Tibial nerve (tissue), 4 donors: ENCODE measurements around the gene DMD. TPM values are rescaled to one million over a fixed set of nuclear protein-coding genes. Genes with fewer than 3 reads are reported as not detected.

Experiments
- DNase-seq, 2 donors: peaks; one replicate each; pipeline ENCODE4 v3.0.0-alpha.2; 2019; ENCODE audit warnings: low spot score in 2 of 2
- H3K27ac ChIP-seq, 4 donors: fragments of 200-600 bp; sonication (generic) in 3 of 4; one replicate each; pipeline ENCODE4 v1.5.1; 2017 to 2019; ENCODE audit warnings: mild to moderate bottlenecking in 1 of 4
- H3K27me3 ChIP-seq, 2 donors: fragments of 200-600 bp; sonication (generic) in 1 of 2; one replicate each; pipeline versions ENCODE4 v1.5.1 to v1.6.0; 2017 to 2019
- H3K36me3 ChIP-seq, 3 donors: fragments of 200-600 bp; sonication (generic); one replicate each; pipeline ENCODE4 v1.5.1; 2018 to 2019
- H3K4me1 ChIP-seq, 4 donors: fragments of 200-600 bp; sonication (generic) in 3 of 4; one replicate each; pipeline ENCODE4 v1.5.1; 2017 to 2019
- H3K4me3 ChIP-seq, 4 donors: fragments of 200-600 bp; sonication (generic) in 3 of 4; one replicate each; pipeline ENCODE4 v1.5.1; 2017 to 2019; ENCODE audit warnings: mild to moderate bottlenecking in 1 of 4, moderate library complexity in 1 of 4
- H3K9me3 ChIP-seq, 4 donors: fragments of 200-600 bp; sonication (generic) in 3 of 4; one replicate each; pipeline ENCODE4 v1.5.1; 2017 to 2019
- EP300 ChIP-seq, 2 donors: sonication (generic); formaldehyde crosslinking; IDR thresholded peaks; one replicate each; pipeline ENCODE4 v1.6.1; 2017; ENCODE audit warnings: antibody characterized with exemption in 2 of 2, mild to moderate bottlenecking in 1 of 2
- POLR2A ChIP-seq, 2 donors: fragments of 450-650 bp; IDR thresholded peaks; one replicate each; pipeline ENCODE4 v1.6.1; 2017; ENCODE audit warnings: antibody characterized with exemption in 2 of 2, mild to moderate bottlenecking in 2 of 2, moderate library complexity in 2 of 2
- WGBS, 2 donors: methylation state at CpG; one replicate each; pipeline ENCODE4 v1.1.5; 2018; 5-methylcytosine and 5-hydroxymethylcytosine counted together
- total RNA-seq, 4 donors: library from RNA; depleted of rRNA; stranded (reverse); fragments of >200 nt; gene quantifications; one replicate each; pipeline ENCODE4 v1.1.0, GENCODE V29; 2016
- TF ChIP-seq, protein P1 (sequence below), 5 experiments: fragments of 200-600 bp in 3 of 5; fragments of 450-650 bp in 2 of 5; sonication (generic) in 3 of 5; IDR thresholded peaks; one replicate each; pipeline ENCODE4 v1.5.1; 2016 to 2019; ENCODE audit warnings: antibody characterized with exemption in 5 of 5, mild to moderate bottlenecking in 3 of 5, moderate library complexity in 2 of 5

DMD gene
- total RNA-seq, 4 donors from 2014 or later = 156 to 345 (median 245) TPM

DNA sequence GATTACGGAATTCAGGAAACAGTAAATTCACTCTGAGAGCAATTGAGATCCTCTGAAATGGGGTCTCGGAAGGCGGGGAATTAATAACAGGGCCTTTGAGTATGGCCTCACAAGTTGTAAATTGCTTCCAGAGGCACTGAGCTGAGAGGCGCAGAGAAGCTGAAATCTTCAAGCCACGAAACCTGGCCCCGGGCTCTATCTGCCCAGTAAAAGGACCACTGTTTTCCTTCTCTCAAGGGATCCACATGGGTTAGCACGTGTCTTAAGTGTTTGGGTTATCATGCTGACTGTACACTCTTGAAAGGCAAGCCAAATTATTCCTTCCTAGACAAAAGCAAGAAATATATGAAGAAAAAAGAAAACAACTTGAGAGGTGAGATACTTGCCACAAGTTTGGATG lies 1126.6 kb downstream of the DMD start:
- TF ChIP-seq EP300 (IDR thresholded peaks at IDR 0.05) = no peak
- no peak for TF ChIP-seq POLR2A (IDR thresholded peaks at IDR 0.05)
- TF ChIP-seq, protein P1, sequence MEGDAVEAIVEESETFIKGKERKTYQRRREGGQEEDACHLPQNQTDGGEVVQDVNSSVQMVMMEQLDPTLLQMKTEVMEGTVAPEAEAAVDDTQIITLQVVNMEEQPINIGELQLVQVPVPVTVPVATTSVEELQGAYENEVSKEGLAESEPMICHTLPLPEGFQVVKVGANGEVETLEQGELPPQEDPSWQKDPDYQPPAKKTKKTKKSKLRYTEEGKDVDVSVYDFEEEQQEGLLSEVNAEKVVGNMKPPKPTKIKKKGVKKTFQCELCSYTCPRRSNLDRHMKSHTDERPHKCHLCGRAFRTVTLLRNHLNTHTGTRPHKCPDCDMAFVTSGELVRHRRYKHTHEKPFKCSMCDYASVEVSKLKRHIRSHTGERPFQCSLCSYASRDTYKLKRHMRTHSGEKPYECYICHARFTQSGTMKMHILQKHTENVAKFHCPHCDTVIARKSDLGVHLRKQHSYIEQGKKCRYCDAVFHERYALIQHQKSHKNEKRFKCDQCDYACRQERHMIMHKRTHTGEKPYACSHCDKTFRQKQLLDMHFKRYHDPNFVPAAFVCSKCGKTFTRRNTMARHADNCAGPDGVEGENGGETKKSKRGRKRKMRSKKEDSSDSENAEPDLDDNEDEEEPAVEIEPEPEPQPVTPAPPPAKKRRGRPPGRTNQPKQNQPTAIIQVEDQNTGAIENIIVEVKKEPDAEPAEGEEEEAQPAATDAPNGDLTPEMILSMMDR (IDR thresholded peaks at IDR 0.05) = no peak
- no peaks in the 10 kb centered on the region for H3K4me1 ChIP-seq
- no peak for DNase-seq
- no peak overlapping the region for H3K4me3 ChIP-seq
- H3K36me3 ChIP-seq = no peaks in the 10 kb centered on the region
- H3K9me3 ChIP-seq = no peaks in the 10 kb centered on the region
- 59 to 71% methylated on average over 7 of the region's 7 CpGs for WGBS, 2 donors
- H3K27me3 ChIP-seq = no peaks in the 10 kb centered on the region
- H3K27ac ChIP-seq = no peak overlapping the region

DNA sequence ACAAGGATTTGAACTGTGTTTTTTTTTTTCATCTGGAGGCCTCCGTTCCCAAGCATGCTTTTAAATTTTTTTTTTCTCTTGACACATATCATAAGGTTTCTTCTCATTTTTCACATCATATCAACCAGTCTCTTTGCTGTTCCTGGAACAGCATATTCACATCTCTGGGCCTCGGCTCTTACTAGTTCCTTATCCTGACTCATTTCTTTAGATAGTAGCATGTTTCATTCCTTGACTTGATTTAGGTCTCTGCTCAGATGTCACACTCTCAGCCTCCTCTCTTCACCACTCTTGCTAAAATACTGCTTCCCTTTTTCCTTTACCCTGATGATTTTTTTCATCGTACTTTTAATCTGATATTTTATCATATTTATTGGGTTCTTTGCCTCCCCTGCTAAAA lies 1163.1 kb downstream of the DMD start:
- no peaks in the 10 kb centered on the region for H3K36me3 ChIP-seq

DNA sequence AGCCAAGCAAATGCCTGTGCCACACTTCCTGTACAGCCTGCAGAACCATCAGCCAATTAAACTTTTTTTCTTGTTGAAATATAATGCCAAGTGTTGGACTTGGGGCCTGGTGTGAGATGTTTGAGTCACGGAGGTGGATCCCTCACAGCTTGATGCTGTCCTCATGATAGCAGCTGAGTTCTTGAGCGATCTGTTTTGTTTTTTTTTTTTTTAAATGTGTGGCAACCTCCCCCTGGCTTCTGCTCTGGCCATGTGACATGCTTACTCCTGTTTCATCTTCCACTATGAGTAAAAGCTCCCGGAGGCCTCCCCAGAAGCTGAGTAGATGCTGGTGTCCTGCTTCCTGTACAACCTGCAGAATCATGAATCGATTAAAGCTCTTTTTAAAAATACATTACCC lies 1166.2 kb downstream of the DMD start:
- no peak overlapping the region for H3K4me3 ChIP-seq
- no peaks in the 10 kb centered on the region for H3K36me3 ChIP-seq
- 80 to 96% methylated on average over 4 of the region's 4 CpGs for WGBS, 2 donors
- H3K27me3 ChIP-seq = no peaks in the 10 kb centered on the region
- H3K9me3 ChIP-seq = no peaks in the 10 kb centered on the region
- no peaks in the 10 kb centered on the region for H3K4me1 ChIP-seq
- H3K27ac ChIP-seq = no peak overlapping the region
- no peak for DNase-seq
- no peak for TF ChIP-seq POLR2A (IDR thresholded peaks at IDR 0.05)
- TF ChIP-seq, protein P1 (IDR thresholded peaks at IDR 0.05) = no peak
- TF ChIP-seq EP300 (IDR thresholded peaks at IDR 0.05) = no peak

More for the DNA sequence above, 1163.1 kb downstream of the DMD start:
- H3K9me3 ChIP-seq = no peaks in the 10 kb centered on the region
- DNase-seq = no peak
- TF ChIP-seq POLR2A (IDR thresholded peaks at IDR 0.05) (no peak), EP300 (IDR thresholded peaks at IDR 0.05) (no peak)
- TF ChIP-seq, protein P1 (IDR thresholded peaks at IDR 0.05) = no peak
- no peak overlapping the region for H3K27ac ChIP-seq
- no peaks in the 10 kb centered on the region for H3K27me3 ChIP-seq
- WGBS, 2 donors = 76 to 80% methylated on average over 3 of the region's 3 CpGs
- no peak overlapping the region for H3K4me3 ChIP-seq
- no peaks in the 10 kb centered on the region for H3K4me1 ChIP-seq

DNA sequence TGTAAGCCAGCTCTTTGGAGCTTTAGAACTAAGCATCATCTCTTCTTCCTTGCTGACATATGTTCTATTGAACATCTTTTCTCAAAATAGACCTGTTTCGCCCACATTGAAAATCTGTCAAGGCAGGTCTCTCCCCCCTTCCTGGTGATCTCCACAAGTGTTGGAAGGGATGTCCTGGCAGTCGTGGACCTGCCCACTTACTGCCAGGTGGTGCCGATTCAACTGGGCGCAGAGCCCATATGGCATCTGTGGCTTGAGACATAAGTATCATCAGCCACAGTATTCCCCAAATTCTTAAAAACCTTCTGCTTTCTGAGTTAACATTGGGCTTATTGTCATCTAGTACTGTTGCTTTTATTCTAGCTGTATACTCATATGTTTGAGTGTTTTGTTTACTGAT lies 1170.2 kb downstream of the DMD start:
- DNase-seq = no peak
- Histone ChIP-seq H3K36me3 (no peaks in the 10 kb centered on the region), H3K4me1 (no peaks in the 10 kb centered on the region), H3K27me3 (no peaks in the 10 kb centered on the region), H3K4me3 (no peak overlapping the region), H3K9me3 (no peaks in the 10 kb centered on the region), H3K27ac (no peak overlapping the region)
- TF ChIP-seq, protein P1 (IDR thresholded peaks at IDR 0.05) = no peak
- no peak for TF ChIP-seq EP300 (IDR thresholded peaks at IDR 0.05)
- TF ChIP-seq POLR2A (IDR thresholded peaks at IDR 0.05) = no peak
- 77 to 79% methylated on average over 4 of the region's 4 CpGs for WGBS, 2 donors

DNA sequence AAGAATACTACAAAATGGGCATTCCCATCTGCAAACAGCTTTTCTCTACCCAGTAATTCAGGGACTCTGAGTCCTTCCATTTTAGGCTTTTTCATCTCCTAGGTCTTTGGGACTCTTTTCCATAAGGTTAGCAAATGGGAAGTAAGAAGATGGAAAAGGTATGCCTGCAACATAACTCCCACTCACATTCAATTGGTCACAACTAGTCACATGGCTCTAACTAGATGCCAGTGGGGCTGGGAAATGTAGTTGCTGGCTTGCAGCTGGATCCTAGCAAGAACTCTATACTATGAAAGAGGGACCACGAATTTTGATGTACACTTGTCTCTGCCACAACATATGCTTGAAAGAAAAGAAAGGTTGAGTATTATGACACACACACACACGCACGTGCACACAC lies 1184.6 kb downstream of the DMD start:
- DNase-seq = no peak
- Histone ChIP-seq H3K9me3 (no peaks in the 10 kb centered on the region), H3K4me3 (no peak overlapping the region), H3K36me3 (no peaks in the 10 kb centered on the region), H3K4me1 (no peaks in the 10 kb centered on the region), H3K27me3 (no peaks in the 10 kb centered on the region), H3K27ac (no peak overlapping the region)
- TF ChIP-seq POLR2A (IDR thresholded peaks at IDR 0.05) = no peak
- TF ChIP-seq, protein P1 (IDR thresholded peaks at IDR 0.05) = no peak
- TF ChIP-seq EP300 (IDR thresholded peaks at IDR 0.05) = no peak
- WGBS, 2 donors = 59 to 94% methylated on average over 3 of the region's 3 CpGs
